Subcutaneous abdominal adipose tissue (tissue), 5 donors: ENCODE results near the gene SARM1.
A peak's percentile ranks its signal among the peaks of the same experiment; 100 is the strongest.

Source experiments
- H3K27ac ChIP-seq: one replicate; pipeline ENCODE4 v1.7.0; 2013; ENCODE audit warnings: low read depth, mild to moderate bottlenecking, inconsistent platforms, low read length, moderate library complexity
- H3K27me3 ChIP-seq, 5 donors: one replicate each; pipeline ENCODE4 v1.7.0; 2013; ENCODE audit warnings: low read length in 5 of 5, inconsistent platforms in 1 of 5; ENCODE audit not compliant: control insufficient read depth in 5 of 5, insufficient read depth in 4 of 5
- H3K36me3 ChIP-seq, 5 donors: one replicate each; pipeline ENCODE4 v1.7.0; 2013; ENCODE audit warnings: low read length in 5 of 5; ENCODE audit not compliant: control insufficient read depth in 5 of 5, insufficient read depth in 5 of 5
- H3K4me1 ChIP-seq, 5 donors: one replicate each; pipeline ENCODE4 v1.7.0; 2013; ENCODE audit warnings: low read length in 5 of 5, mild to moderate bottlenecking in 3 of 5, moderate library complexity in 1 of 5; ENCODE audit not compliant: control insufficient read depth in 5 of 5, insufficient read depth in 5 of 5
- H3K4me3 ChIP-seq, 5 donors: one replicate each; pipeline ENCODE4 v1.7.0; 2013; ENCODE audit warnings: low read length in 5 of 5, low read depth in 1 of 5
- H3K9ac ChIP-seq, 5 donors: one replicate each; pipeline ENCODE4 v1.7.0; 2013; ENCODE audit warnings: low read length in 5 of 5, mild to moderate bottlenecking in 4 of 5, moderate library complexity in 3 of 5
- H3K9me3 ChIP-seq, 5 donors: one replicate each; pipeline ENCODE4 v1.7.0; 2013; ENCODE audit warnings: low read length in 5 of 5; ENCODE audit not compliant: control insufficient read depth in 5 of 5
- donor health status: healthy.
- donor health status: healthy.
- donor health status: healthy.
- donor health status: healthy.
- donor health status: healthy.

SARM1 gene

GRCh38 chr17:28379814-28380801 lies 8.6 kb downstream of the SARM1 start:
- Histone ChIP-seq H3K9ac (no peak overlapping the region), H3K36me3 (peaks cover 0 to 4% (median 0%) of the 10 kb centered on the region in 5 donors), H3K27ac (no peak overlapping the region), H3K4me1 (peaks cover 0 to 25% (median 17%) of the 10 kb centered on the region in 5 donors), H3K9me3 (no peaks in the 10 kb centered on the region), H3K4me3 (no peak overlapping the region), H3K27me3 (peaks cover 0 to 17% (median 7%) of the 10 kb centered on the region in 5 donors)

- Histone ChIP-seq H3K9me3 (no peaks in the 10 kb centered on the region), H3K27ac (no peak overlapping the region), H3K4me3 (peak overlapping the region in 2 of 5 donors; percentile 44 to 61), H3K9ac (no peak overlapping the region), H3K27me3 (peaks cover 0 to 17% (median 7%) of the 10 kb centered on the region in 5 donors), H3K36me3 (peaks cover 0 to 4% (median 0%) of the 10 kb centered on the region in 5 donors), H3K4me1 (peaks cover 0 to 30% (median 22%) of the 10 kb centered on the region in 5 donors)
Measured at GRCh38 chr17:28381141-28381825, 9.8 kb downstream of the SARM1 start.

- Histone ChIP-seq H3K9me3 (no peaks in the 10 kb centered on the region), H3K4me3 (peak overlapping the region; percentile 64 to 79 (median 70)), H3K4me1 (peaks cover 0 to 30% (median 22%) of the 10 kb centered on the region in 5 donors), H3K9ac (peak overlapping the region in 3 of 5 donors; percentile 57 to 71 (median 71)), H3K27ac (no peak overlapping the region), H3K27me3 (peaks cover 0 to 17% (median 7%) of the 10 kb centered on the region in 5 donors), H3K36me3 (peaks cover 6 to 15% (median 11%) of the 10 kb centered on the region in 5 donors)
Measured at GRCh38 chr17:28384281-28385036, 13.0 kb downstream of the SARM1 start.

- Histone ChIP-seq H3K9me3 (no peaks in the 10 kb centered on the region), H3K36me3 (peaks cover 6 to 18% (median 15%) of the 10 kb centered on the region in 5 donors), H3K27ac (no peak overlapping the region), H3K4me3 (peak overlapping the region; percentile 64 to 79 (median 70)), H3K9ac (peak overlapping the region in 2 of 5 donors; percentile 71), H3K4me1 (peaks cover 0 to 30% (median 22%) of the 10 kb centered on the region in 5 donors), H3K27me3 (peaks cover 0 to 17% (median 7%) of the 10 kb centered on the region in 5 donors)
Measured at GRCh38 chr17:28385037-28385400, 13.5 kb downstream of the SARM1 start.

- H3K27me3 ChIP-seq = peaks cover 0 to 15% (median 7%) of the 10 kb centered on the region in 5 donors
- H3K9me3 ChIP-seq = no peaks in the 10 kb centered on the region
- no peak overlapping the region for H3K27ac ChIP-seq
- H3K4me3 ChIP-seq = peak overlapping the region in 3 of 5 donors; percentile 70 to 79 (median 77)
- H3K9ac ChIP-seq = no peak overlapping the region
- peaks cover 6 to 18% (median 16%) of the 10 kb centered on the region in 5 donors for H3K36me3 ChIP-seq
- peaks cover 0 to 30% (median 22%) of the 10 kb centered on the region in 5 donors for H3K4me1 ChIP-seq
Measured at GRCh38 chr17:28385406-28385805, 13.9 kb downstream of the SARM1 start.

- Histone ChIP-seq H3K9me3 (no peaks in the 10 kb centered on the region), H3K36me3 (peaks cover 9 to 27% (median 22%) of the 10 kb centered on the region in 5 donors), H3K4me3 (no peak overlapping the region), H3K9ac (no peak overlapping the region), H3K27me3 (peaks cover 0 to 10% (median 6%) of the 10 kb centered on the region in 5 donors), H3K27ac (no peak overlapping the region), H3K4me1 (peaks cover 0 to 22% (median 13%) of the 10 kb centered on the region in 5 donors)
Measured at GRCh38 chr17:28386391-28386790, 14.9 kb downstream of the SARM1 start.

GRCh38 chr17:28388106-28388505 lies 16.6 kb downstream of the SARM1 start:
- H3K9ac ChIP-seq = no peak overlapping the region
- no peaks in the 10 kb centered on the region for H3K9me3 ChIP-seq
- no peak overlapping the region for H3K27ac ChIP-seq
- H3K36me3 ChIP-seq = peaks cover 9 to 35% (median 29%) of the 10 kb centered on the region in 5 donors
- H3K4me3 ChIP-seq = no peak overlapping the region
- peaks cover 0 to 19% (median 13%) of the 10 kb centered on the region in 5 donors for H3K4me1 ChIP-seq
- H3K27me3 ChIP-seq = peaks cover 0 to 6% (median 3%) of the 10 kb centered on the region in 5 donors

GRCh38 chr17:28390141-28390540 lies 18.6 kb downstream of the SARM1 start:
- H3K4me3 ChIP-seq = no peak overlapping the region
- H3K9me3 ChIP-seq = no peaks in the 10 kb centered on the region
- H3K9ac ChIP-seq = no peak overlapping the region
- H3K27ac ChIP-seq = no peak overlapping the region
- peaks cover 9 to 35% (median 27%) of the 10 kb centered on the region in 5 donors for H3K36me3 ChIP-seq
- H3K4me1 ChIP-seq = peaks cover 0 to 7% (median 5%) of the 10 kb centered on the region in 5 donors
- no peaks in the 10 kb centered on the region for H3K27me3 ChIP-seq

- no peaks in the 10 kb centered on the region for H3K9me3 ChIP-seq
- H3K27me3 ChIP-seq = no peaks in the 10 kb centered on the region
- H3K4me3 ChIP-seq = no peak overlapping the region
- H3K9ac ChIP-seq = no peak overlapping the region
- H3K36me3 ChIP-seq = peaks cover 9 to 35% (median 27%) of the 10 kb centered on the region in 5 donors
- H3K4me1 ChIP-seq = peaks cover 0 to 3% (median under 1%) of the 10 kb centered on the region in 5 donors
- no peak overlapping the region for H3K27ac ChIP-seq
Measured at GRCh38 chr17:28390563-28390962, 19.1 kb downstream of the SARM1 start.
